HG02852 (cell line): ENCODE data around the gene EEA1.

Source experiments
- ATAC-seq: cut with Tn5 transposase; IDR thresholded peaks from one replicate; pipeline ENCODE4 v1.9.1; 2021; ENCODE audit warnings: mild to moderate bottlenecking, moderate library complexity; ENCODE audit not compliant: unreplicated experiment

The EEA1 gene

GRCh38 chr12:92721130-92721529, 208.0 kb downstream of the EEA1 start:
- ATAC-seq: no peak
